ENCODE results near the gene RYR1.
A peak's percentile ranks its signal among the peaks of the same experiment; 100 is the strongest.
"Not testable (repeated sequence)": the region's sequence is repeated elsewhere in the genome, so short reads cannot be mapped to it uniquely, and the experiment has no call there.

RYR1 gene

GRCh38 chr19:38399537-38399936 lies 34.0 kb upstream of the RYR1 start:
- DNase-seq (ENCODE audit: low read depth in 3 of 3), result no peak

GRCh38 chr19:38400361-38400760 lies 33.1 kb upstream of the RYR1 start:
- no peak for DNase-seq (ENCODE audit: low read depth in 3 of 3)

GRCh38 chr19:38401148-38401547 lies 32.3 kb upstream of the RYR1 start:
- DNase-seq (ENCODE audit: low read depth in 3 of 3), result no peak

DNA sequence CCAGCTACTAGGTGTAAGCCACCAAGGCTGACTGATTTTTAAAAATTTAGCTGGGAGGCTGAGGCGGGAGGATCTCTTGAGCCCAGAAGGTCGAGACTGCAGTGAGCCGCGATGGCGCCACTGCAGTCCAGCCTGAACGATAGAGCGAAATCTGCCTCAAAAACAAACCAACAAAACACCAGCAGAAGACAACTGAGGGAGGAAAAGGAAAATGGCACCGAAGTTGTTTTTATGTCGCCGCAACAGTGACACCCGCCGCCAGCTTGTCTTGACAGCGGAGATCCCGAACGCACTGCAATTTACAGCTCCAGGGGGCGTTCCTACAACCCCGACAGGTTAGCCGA lies 30.9 kb upstream of the RYR1 start:
- no peak for DNase-seq (ENCODE audit: low read depth in 3 of 3)

- peak; percentile 95 to 96 (median 95) for DNase-seq (ENCODE audit: low read depth in 3 of 3)
Measured at GRCh38 chr19:38402967-38403674, 30.4 kb upstream of the RYR1 start, which contains the start of gene FAM98C. FAM98C (plus strand) TSS chr19:38403093; CDS start chr19:38403154, 61 bp downstream.

GRCh38 chr19:38404858-38405257 lies 28.6 kb upstream of the RYR1 start:
- no peak for DNase-seq (ENCODE audit: low read depth in 3 of 3)

DNA sequence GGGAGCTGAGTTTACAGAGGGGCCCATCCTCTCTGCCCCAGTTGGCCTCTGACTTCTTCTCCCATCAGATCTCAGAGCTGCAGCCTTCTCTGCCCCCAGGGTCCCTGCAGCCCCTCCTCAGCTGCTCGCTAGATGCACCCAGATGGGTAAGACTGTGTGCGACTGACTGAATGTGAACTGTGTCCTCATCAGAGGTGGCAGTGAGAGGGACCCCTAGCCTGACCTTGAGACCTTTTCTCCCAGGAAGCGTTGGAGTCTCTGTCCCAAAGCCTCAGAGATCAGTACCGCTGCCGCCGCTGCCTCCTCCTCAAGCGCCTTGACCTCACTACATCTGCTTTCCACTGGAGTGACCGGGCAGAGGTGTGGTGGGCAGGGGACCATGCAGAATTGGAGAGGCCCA lies 28.2 kb upstream of the RYR1 start:
- DNase-seq (ENCODE audit: low read depth in 3 of 3), result no peak

DNA sequence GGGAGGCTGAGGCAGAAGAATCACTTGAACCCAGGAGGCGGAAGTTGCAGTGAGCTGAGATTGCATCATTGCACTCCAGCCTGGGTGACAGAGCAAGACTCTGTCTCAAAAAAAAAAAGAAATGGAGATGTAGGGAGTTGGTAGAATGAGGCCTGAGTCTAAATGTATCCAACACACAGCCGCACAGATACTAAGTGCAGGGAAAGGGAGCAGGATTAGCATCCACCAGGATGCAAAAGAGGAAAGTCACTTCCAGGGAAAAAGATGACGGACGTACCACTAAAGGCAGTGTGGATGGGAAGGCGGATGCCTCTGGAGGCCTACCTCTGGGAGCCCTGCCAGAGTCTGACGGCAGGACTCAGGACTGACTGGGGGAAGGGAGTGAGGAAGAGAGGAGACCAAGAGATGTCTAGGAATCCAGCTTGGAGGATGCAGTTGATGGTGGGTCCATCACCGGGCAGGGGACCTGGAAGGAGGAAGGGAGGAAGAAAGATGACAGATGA lies 23.8 kb upstream of the RYR1 start:
- DNase-seq (ENCODE audit: low read depth in 3 of 3), result no peak

- not testable (repeated sequence) for DNase-seq (ENCODE audit: low read depth in 3 of 3)
Measured at GRCh38 chr19:38410407-38410806, 23.1 kb upstream of the RYR1 start.

GRCh38 chr19:38411041-38411712 lies 22.3 kb upstream of the RYR1 start:
- DNase-seq (ENCODE audit: low read depth in 3 of 3), result no peak

GRCh38 chr19:38411898-38412297 lies 21.6 kb upstream of the RYR1 start:
- not testable (repeated sequence) for DNase-seq (ENCODE audit: low read depth in 3 of 3)

DNA sequence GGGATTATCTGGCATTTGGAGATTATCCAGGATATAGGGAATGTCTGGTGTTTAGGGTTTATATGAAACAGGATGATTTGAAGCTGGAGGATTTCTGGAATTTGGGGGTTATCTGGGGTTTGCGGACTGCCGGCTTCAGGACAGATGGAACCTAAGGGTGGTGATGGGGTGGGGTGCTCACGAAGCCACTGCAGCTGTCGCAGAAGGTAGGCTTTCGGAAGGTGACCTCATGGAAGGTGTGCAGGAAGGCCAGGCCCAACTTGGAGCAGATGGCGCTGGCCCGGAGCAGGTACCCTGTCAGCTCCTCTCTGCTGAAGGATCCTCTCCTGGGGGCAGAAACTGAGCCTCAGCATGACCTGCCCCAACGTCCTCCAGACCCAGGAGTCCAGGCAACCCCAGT lies 21.0 kb upstream of the RYR1 start:
- no peak for DNase-seq (ENCODE audit: low read depth in 3 of 3)

DNA sequence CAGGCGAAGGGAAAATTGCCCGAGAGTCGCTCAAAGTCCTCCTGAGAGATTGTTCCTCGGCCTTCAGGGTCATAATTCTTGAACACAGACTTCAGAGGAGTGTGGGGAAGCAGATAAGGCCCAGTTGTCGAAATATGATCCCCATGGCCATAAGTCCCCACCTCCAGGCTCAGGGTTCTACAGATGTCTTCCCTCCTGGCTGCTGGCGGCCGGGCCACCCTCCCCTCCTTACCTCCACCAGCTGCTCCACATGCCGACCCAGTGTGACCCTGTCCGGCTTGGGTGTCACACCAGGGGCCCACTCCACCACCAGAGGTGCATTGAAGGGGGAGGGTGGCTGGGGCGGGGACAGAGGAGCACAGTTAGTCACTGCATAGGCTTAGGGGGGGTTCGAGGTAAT lies 20.5 kb upstream of the RYR1 start:
- DNase-seq (ENCODE audit: low read depth in 3 of 3), result no peak

- DNase-seq (ENCODE audit: low read depth in 3 of 3), result no peak
Measured at GRCh38 chr19:38413416-38413815, 20.1 kb upstream of the RYR1 start.

- DNase-seq (ENCODE audit: low read depth in 3 of 3), result no peak
Measured at GRCh38 chr19:38417146-38417543, 16.3 kb upstream of the RYR1 start.

DNA sequence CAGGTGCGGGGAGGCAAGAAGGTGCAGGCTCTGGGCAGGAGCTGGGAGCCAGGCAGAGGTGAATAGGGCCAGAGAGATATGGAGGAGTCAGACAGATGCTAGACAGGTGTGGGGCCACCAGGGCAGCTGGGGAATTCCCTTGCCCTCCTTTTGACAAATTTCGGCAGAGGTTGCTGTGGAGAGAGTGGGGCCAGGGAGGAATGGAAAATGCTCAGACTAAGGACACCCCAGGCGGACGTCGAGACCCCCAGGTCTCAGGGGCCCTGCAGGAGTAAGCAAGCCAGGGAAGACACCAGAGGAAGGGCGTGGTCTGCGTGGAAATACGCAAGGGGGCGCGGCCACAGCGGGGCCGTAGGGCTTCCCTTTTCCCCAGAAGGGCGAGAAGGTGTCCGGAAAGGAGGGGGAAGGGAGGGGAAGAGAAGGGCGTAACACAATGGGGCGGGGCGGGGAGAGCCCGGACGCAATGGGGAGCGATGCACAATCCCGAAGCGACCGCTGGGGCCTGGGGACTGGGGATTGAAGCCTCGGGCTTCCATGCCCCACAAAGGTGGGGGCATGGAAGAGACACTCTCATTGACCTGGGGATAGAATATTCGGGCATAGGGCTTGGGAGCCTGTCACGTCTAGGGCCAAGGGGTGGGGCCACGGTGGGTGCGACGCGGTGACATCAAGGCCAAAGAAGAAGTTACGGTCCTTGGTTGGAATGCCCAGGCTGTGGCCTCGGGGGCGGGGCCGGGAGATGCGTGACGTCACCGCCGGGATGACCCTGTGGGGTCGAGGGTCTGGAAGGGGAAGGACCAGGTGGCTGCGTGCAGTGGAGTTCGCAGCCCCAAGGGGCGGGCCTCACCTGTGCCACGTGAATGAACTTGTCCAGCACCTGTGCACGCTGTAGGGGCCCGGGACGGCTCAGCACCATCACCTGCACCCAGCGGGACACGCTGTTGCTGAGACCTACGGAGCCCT lies 15.7 kb upstream of the RYR1 start:
- DNase-seq (ENCODE audit: low read depth in 3 of 3), result peak; percentile 42 to 64 (median 43)

DNA sequence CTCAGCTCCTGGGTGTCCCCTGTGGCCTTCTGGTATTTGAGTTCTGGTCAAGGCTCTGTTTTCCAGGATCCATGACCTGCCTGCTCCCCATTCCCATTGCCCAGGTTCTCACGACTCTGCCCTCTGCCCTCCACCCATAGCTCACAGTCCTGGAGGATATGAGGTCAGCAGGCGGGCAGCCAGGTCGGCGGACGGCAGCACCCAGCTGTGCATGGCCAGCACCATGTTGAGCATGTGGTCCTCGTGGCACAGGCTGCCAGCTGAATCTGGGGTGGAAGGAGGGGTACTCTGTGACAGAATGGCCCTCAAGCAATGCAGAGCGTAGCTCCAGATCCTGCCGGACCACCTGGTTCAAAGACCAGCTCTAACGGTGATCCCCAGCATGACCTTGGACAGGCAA lies 12.6 kb upstream of the RYR1 start:
- no peak for DNase-seq (ENCODE audit: low read depth in 3 of 3)

DNA sequence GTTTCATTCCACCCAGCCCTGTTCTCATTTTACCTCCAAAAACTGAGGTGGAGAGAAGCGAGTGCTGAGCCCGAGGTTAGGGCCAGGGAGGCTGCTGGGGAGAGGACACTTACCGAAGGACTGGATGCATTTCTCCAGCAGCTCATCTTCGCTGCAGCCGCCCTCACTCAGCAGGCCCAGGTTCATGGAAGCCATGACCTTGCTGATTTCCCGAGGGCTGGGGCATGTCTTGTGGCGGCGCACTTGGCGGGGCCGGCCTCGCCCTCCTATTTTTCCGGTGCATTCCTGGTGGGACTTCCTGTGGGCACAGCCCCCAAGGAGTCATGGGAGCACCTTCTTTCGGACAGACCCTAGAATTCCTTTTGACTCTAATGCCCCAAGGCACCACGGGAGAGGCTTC lies 11.6 kb upstream of the RYR1 start:
- DNase-seq (ENCODE audit: low read depth in 3 of 3), result no peak

DNA sequence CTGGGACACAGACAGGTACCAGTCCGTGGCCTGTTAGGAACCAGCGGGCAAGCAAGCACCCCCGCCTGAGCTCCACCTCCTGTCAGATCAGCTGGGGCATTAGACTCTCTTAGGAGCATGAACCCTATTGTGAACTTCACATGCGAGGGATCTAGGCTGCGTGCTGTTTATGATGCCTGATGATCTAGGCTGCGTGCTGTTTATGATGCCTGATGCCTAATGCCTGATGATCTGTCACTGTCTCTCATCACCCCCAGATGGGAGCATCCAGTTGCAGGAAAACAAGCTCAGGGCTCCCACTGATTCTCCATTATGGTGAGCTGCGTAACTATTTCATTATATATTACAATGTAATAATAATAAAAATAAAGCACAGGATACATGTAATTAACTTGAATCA lies 11.1 kb upstream of the RYR1 start:
- DNase-seq (ENCODE audit: low read depth in 3 of 3), result no peak

DNA sequence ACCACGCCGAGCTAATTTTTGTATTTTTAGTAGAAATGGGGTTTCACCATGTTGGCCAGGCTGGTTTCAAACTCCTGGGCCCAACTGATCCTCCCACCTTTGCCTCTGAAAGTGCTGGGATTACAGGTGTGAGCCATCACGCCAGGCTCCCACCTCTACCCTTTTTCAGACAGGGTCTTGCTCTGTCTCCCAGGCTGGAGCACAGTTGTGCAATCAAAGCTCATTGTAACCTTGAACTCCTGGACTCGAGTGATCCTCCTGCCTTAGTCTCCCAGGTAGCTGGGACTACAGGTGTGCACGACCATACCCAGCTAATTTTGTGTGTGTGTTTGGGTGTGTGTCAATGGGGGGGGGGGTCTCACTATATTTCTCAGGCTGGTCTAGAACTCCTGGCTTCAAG lies 9.2 kb upstream of the RYR1 start:
- no peak for DNase-seq (ENCODE audit: low read depth in 3 of 3)

DNA sequence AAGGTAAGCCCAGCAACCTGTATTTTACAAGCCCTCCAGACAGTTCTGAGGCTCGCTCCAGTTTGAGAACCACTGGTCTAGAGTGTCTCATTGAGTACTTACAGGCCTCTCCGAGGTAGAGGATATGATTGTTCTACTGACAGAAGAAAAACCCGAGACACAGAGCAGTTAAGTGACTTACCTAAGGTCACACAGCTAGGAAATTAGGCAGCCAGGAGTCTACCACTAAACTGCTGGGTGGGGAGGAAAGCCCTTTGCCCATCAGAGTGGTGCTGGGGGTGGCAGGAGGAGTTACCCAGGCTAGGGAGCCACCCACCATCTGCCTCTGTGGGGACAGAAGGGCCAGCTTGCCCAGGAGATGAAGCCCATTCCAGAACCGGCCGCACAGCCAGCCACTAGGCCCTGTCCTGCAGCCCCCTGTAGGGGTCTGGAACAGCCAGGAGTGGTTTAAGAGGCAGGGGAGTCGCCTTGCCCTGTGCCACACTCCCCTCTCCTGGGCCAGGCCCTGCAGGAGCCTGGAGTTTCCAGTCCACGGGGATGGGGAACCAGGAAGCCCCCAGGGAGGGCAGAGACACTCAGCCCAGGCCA lies 8.2 kb upstream of the RYR1 start:
- DNase-seq (ENCODE audit: low read depth in 3 of 3), result no peak

Data from stimulated activated CD4-positive, alpha-beta T cell treated with anti-CD3 and anti-CD28 coated beads, TNF-alpha, amount 100 ng/mL, for 48 hours (primary cell).